Activated CD8-positive, alpha-beta memory T cell treated with anti-CD3 and anti-CD28 coated beads, Interleukin-2, amount 50 U/mL, for 1 hour (primary cell): ENCODE results near the gene INTS7.
"Not testable (repeated sequence)": the region's sequence is repeated elsewhere in the genome, so short reads cannot be mapped to it uniquely, and the experiment has no call there.

Experiments
- DNase-seq: peaks from one replicate; pipeline ENCODE4 v3.0.0-alpha.2; 2020; ENCODE audit errors: extremely low read depth

The INTS7 gene

DNA sequence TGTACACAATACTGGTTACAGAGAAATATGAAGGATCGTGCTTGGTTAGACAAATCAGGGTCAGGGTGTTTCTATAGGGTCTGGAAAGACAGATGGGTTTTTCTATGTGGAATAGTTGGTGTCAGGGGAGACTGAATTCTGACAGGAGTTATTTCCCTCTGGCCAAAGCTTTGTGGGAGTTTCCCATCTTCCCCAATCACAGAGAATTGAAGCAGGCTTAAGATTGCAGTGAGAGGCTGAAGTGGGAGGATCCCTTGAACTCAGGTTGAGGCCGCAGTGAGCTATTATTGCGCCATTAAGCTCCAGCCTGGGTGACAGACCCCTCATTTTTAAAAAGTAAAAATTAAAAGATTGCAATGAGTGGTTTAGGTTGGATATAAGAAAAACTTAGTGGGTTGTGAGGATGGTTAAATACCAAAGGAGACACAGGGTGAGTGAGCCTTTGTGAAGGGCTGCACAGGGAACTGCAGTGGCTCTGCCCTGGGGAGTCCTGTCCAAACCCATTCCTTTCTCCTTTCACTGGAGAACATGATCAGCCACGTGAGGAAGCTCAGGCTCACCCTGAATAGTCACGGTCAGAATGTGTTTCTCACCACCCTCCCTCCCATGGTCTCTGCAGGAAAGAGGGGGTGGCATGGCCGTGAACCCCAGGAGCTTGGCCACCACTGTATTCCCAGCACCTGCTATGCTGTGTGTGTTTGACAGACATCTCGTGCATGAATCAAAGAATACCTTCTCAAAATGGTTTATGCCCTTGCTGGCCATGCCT is 101.2 kb downstream of the INTS7 start:
- no peak for DNase-seq

DNA sequence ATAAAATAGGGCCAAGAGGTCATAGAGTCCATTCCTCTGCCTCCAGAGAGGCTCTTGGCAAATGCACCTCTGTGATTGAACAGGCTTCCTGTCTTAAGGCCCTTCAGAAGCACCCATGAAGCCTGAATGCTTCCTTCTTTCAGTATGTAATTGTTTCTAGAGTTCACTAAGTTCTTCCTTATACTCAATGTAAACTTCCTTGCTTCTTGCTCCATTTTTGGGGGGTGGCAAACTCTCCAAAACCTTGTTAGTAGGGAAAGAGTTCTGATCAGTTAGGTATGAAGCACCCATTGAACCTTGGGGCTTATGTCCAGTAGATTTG is 102.5 kb downstream of the INTS7 start:
- DNase-seq = no peak

DNA sequence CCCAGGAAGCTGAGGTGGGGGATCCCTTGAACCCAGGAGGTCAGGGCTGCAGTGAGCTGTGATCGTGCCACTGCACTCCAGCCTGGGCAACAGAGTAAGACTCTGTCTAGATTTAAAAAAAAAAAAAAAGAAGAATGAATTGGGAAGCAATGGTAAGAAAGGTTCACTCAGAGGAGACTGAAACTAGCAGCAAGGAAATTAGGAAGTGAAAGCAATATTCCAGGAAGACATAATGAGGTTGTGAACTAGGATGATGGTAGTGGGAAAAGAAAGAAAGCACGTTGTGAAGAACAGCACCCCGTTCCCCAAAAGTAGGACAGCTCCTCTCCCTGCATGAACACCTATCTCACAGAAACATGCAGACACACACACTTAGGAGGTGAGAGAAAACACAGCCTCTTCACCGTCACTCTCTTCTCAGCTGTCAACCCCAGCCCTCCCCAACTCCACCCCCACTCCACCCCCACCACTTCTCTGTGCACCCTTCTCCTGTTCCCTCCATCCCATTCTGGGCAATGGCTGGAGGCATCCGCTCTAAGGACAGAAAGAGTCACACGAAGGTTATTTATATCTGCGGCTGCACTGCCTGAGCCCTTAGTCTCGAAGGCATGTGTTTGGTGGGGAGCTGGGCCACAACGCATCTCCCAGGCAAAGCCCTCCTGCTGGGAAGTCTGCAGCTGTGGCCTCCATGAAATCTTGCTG is 103.0 kb downstream of the INTS7 start:
- DNase-seq = no peak

DNA sequence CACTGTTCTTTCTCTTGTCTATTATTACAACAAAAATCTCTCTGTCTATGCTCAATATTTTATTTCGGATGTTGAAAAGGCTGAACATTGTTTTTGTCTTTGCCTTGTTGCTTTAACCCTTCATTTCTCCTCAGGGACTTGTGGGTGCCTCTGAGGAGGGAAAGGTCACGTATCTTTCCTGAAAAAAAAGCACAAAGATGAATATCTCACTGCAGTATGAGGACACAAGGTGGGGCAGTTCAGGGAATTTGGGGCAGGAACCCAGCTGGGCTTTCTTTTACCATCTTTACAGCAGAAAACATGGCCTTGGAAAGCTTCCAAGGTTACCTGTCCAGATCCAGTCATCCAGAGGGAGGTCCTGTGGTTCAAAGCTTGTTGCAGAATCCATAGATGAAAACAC is 105.7 kb downstream of the INTS7 start:
- no peak for DNase-seq

DNA sequence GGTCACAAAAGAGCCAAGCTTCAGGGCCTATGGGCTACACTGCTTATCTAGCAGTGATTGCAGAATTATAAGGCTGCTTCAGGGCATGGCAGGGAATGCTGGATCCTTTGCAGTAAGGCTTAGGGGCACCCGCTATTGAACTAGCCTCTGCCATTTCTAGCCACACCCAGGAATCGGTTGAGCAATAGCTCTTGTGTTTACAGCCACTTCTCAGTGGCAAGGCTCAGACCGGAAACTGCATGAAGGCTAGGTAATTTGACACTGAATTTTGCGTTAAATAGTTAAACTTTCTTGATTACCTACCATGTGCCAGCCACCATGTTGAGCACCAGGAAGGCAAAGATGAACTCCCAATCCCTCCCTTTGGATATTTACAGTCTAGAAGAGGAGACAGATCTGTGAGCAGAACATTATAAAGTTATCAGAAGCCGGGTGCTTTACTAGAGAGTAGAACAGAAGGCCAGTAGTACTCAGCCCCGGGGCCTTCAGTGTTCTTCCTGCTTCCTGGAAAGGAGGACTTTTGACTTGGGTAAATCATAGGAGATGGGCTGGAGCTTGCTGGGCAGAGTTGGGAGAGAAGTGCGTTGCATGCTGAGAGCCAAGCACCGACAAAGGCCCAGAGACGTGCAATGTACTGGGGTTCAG is 106.2 kb downstream of the INTS7 start:
- DNase-seq = no peak

DNA sequence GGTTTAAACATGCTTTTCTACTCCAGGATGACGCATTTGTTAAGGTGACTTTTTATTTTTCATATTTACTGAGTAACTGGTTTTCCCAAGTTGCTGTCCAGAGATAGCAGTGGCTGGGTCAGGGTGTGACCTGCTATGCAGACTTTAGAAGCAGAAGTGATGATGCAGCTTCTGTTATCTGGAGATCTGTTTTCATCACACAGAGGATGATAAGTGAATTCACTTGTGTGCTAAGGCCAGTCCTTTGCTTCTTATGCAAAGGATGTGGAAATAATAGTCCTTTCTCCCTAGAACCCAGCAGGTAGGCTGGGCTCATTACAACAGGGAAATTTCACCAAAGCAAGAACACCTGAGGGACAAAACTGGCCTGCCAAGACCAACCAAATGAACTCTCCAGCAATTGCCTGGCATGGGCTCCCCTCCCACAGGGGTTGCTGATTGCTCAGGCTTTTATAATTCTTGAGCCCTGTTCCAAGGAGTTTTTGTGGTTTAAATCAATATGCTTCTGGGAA is 107.0 kb downstream of the INTS7 start:
- no peak for DNase-seq

DNA sequence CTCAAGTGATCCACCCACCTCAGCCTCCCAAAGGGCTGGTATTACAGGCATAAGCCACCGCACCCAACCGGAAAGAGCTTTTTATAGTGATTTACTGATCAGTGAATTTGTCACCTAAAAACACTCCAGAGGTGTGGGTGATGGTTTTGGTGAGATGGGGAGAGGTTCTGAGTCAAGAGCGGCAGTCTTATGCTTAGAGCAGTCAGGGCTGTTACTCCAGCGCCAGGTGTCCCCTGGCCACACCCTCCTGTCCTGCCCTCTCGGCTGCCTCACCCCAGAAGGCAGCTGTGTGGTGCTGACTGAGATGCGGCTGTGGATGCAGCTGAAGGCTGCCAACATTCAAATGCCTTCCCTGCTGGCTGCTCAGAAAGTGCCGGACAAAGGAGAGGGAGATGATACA is 110.3 kb downstream of the INTS7 start:
- no peak for DNase-seq

DNA sequence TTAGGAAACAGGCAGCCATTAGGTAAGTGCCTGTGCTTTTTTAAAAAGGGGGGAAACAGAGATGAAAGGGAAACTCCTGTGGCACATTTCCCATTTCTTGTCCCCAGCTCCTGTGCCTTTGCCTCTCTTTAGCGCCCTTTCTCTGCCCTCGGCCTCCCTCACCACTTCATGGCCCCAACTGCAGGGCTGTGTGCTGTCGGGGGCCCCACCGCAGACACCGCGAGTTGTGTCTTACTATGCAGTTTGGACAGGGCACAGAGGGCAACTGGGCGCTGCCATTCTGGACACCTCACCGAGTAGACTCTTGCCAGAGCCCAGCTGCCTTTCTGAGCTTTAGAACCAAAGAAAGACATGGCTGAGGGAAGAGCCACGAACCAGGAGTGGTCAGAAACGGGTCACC is 111.1 kb downstream of the INTS7 start:
- no peak for DNase-seq

DNA sequence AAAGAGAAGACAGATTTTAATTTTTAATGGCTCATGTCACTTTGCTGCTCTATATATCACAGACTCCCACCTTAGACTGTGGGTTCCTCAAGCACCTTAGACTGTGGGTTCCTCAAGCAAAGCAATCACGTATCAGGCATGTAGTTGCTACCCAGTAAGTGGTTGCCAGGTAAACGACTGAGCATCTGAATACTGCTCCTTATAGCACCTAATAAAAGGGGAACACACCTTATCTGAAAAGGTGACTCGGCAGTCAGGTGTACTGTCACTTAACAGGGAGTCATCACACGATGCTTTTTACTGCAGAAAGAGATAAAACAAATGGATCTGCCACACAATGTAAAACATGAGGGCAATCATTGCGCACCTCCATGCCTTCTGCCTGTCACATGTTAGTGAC is 112.3 kb downstream of the INTS7 start:
- no peak for DNase-seq

DNA sequence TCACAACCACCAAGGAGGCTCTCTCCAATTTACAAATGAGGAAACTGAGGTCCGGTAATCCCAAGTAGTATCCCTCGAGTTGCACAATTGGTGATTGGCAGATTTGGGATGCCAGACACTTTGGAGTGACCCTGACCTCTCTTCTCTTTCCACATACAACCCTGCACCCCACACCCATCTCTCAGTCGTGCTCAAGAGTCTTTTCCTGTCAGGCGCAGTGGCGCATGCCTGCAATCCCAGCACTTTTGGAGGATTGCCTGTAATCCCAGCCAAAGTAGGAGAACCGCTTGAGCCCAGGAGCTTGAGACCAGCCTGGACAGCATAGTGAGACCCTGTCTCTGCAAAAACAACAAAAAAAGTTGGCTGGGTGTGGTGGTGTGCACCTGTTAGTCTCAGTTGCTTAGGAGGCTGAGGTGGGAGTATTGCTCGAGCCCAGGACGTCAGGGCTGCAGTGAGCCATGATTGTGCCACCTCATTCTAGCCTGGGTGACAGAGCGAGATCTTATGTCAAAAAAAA is 113.7 kb downstream of the INTS7 start:
- DNase-seq = no peak

DNA sequence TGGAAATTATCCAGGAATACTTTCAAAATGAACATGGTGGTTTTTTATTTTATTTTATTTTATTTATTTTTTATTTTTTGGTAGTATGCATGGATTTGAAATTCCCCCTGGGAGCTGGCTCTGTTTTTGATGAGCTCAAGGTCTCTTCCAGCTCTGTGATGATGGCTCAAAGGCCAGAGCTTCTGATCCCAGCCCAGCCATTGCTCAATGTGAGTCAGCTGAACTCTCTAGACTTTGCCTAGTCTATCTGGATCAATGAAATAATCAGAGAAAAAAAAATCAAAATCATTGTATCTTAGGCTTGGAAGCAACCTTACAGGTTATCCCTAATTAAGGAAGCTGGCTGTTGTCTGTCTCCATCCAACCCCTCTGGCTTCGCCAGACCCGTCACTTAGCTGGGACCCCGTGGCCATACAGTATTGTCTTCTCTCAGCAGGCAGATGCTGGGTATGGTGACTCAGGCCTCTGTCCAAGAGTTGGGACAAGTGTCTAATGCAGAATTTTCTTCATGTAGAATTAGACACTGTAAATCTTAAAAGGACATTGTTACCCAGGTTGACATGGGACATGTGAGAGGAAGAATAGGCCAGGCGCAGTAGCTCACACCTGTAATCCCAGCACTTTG is 114.6 kb downstream of the INTS7 start:
- DNase-seq = no peak

DNA sequence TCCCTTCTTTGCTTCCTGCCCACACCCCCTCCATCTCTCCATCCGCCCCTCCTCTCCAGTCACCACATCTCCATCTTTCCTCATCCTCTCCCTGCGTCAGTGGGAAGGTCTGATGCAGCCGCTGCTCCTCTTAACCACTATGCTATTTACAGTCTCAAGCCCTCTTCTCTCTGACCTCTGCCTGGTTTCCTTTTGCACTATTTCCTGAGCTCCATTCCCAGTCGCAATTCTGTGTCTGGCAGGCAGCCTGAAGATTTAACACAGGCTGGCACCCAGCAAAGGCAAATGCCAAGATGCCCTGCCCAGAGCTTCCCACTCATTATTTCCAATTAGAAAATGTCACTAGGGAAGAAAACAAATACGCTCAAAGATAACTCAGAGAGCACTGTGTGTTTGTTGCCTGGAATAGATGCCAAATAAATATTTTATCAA is 115.2 kb downstream of the INTS7 start:
- DNase-seq = no peak

DNA sequence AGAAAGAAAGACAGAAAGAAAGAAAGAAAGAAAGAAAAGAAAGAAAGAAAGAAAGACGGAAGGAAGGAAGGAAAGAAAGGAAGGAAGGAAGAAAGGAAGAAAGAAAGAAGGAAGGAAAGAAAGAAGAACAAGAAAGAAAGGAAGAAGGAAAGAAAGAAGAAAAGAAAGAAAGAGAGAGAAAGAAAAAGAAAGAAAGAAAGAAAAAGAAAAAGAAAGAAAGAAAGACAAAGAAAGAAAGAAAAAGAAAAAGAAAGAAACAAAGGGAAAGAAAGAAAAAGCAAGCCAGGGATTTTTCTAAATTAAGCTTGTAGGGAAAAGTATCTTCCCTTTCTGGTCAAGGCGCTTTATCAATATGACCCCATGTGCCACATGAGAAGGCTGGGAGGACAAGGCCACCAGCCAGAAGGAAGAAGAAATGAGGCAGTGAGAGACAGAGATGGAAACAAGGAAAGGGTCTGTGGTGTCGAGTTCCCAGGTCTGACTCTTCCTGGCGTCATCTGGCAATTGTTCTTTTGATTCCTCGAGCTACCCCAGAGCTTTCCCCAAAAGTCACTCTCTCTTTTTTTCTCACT is 116.4 kb downstream of the INTS7 start:
- no peak for DNase-seq

DNA sequence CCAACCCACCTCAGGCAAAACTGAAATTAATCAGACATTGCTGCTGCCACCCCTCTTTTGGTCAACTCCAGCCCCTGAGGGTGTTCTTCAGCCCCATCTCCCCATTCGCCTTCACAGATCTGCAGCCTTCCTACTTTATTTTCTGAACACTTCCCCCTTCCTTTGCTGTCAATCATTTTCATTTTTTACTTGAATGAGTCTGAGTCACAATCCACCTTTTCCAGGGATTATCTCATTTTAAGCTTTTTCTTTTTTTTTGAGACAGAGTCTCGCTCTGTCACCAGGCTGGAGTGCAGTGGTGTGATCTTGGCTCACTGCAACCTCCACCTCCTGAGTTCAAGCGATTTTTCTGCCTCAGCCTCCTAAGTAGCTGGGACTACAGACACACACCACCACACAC is 118.9 kb downstream of the INTS7 start:
- not testable (repeated sequence) for DNase-seq

DNA sequence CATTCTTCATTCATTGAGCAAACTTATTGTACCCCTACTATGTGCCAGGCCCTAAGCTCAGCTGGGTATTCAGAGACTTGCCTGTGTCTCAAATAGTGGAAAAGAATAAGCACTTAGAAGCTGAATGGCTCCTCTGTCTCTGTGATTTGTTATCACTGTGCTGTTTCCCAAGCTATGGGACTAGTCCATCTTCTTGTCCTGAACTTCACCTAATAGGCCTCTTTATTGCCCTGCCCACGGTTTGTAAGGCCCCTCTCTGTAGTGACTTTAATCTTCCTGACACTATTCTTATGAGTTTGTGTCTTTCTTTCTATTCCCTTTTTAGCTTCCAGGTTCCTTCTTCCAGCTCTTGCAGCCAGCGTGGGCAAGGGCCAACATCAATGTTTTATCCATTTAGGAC is 119.4 kb downstream of the INTS7 start:
- DNase-seq = no peak

DNA sequence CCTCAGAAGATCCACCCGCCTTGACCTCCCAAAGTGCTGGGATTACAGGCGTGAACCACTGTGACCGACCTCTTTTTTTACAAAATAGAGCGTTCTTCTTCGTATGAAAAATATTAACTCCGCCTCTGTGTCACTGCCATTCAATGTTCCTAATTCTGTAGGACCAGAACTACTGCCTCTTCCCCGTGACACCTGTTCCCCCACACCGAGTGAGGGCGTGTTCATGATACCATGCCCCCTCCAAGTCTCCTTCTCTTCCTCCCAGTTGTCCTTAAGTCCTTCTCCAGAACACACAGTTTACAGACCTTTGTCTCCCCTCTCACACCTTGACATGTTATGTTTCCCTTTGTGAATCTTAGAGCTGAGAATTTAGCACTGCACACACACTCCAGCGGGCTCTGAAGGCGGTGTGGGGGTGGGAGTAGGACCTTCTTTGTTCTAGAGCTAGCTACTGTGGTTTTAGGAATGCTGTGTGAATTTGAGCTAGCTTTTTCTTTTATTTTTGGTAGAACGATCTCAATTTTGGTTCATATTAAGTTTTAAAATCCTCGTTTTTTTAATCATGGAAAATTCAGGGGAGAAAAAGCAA is 122.4 kb downstream of the INTS7 start:
- no peak for DNase-seq

DNA sequence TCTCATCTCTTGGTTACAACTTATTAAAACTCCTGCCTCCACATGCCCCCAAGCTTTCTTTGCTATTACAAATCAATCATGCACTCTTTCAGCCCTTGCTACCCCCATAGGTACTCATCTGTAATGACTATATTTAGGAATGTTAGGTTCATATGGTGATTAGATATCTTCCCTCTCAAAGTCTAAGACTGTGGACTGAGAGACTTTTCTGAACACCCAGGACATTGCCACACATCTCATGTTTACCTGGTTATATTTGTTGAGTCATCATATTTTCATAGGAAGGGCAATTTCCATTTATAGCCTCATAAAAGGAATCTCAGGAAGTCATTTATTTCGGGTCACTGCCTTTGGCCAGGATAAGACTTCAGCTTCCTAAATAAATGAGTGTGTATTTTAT is 123.3 kb downstream of the INTS7 start:
- DNase-seq = no peak

DNA sequence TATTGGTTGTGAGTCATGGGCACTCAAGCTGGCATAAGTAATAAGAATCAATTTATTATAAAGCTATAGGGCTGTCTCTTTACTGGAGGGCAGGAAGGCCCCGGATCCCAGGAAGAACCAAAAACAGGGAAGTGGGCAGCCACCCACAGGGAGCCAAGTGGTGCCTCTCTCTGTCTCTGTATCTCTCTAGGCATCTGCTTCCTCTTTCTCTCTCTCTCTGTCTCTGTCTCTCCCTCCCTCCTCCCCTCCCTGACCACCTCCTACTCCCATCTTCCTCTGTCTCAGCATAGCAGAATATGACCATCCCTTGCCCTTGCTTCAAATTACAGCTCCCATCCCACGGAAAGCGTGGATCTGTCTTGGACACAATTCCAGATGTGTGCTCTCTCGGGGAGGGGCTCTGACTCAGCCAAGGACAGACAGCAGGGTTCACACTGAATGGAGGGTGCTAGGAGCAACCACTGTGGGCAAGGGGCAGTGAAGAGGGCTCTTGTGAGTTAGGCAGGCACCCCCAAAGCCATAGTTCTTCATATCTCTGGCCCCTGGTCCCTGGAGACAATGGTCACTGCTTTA is 124.4 kb downstream of the INTS7 start:
- no peak for DNase-seq

DNA sequence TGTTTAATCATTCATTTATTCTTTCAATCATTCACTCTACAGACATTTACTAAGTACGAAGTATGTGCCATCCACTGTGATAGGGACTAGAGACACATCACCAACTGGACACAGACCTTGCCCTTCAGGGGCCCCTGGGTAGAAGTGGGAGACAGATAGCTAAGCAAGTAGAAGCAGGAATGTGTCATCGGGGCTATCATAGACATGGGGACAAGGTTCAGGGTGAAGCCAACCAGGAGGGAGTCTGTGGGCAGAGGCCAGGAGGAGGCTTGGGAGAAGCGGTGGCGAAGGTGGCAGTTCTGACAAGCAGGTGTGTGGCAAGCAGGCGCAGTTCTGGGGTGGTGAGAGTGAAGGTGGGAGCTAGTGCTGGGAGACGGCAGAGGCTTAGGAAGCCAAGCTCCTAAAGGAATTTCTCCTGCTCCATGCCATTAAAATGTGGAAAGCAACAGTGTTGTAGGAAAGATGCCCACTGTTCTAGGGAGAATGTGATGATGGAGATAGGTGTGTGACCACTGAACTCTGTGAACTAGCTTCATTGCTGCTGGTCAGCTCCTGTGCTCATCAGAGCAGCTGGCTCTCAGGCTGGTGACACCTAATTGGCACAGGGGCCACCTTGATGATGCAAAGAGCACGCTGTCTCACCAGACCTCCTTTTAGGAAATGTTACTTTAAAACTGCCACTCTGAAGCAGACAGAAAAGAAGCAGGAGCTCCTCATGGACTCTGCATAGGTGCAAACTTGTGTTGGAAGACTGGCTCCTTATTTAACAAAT is 125.1 kb downstream of the INTS7 start:
- no peak for DNase-seq

DNA sequence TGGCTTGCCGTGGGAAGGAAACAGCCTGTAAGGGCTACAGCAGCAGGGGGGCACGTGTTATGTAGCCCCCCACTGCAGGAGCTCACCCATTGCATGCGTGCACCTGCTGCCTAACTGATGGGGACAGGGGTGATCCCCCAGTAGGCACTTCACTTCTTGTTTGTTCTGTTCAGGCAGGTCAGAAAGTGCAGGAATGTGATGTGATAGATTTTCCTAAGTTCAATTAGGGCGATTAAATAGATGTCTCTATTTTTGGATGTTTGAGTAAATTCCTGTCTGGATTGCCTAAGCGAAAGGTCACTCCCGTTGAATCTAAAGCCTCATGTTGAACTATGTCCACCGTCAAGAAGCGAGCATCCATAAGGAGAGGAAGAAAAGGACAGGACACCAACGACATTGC is 126.0 kb downstream of the INTS7 start:
- DNase-seq = no peak
